Activated T-cell treated with anti-CD3 and anti-CD28 coated beads for 24 hours (primary cell): ENCODE data around the gene GDI2.

Experiments used
- DNase-seq: peaks from one replicate; pipeline ENCODE4 v3.0.0-alpha.2; 2020; ENCODE audit warnings: low read depth

GDI2 gene

GRCh38 chr10:5741276-5741675 is 72.0 kb downstream of the GDI2 start:
- no peak for DNase-seq

GRCh38 chr10:5738427-5738826 is 74.8 kb downstream of the GDI2 start:
- no peak for DNase-seq

GRCh38 chr10:5737352-5737751 is 75.9 kb downstream of the GDI2 start:
- no peak for DNase-seq

GRCh38 chr10:5736591-5736990 is 76.6 kb downstream of the GDI2 start:
- no peak for DNase-seq

GRCh38 chr10:5735119-5735518 is 78.1 kb downstream of the GDI2 start:
- DNase-seq: no peak

- no peak for DNase-seq
Measured at GRCh38 chr10:5732141-5732540, 81.1 kb downstream of the GDI2 start.

GRCh38 chr10:5731559-5731958 is 81.7 kb downstream of the GDI2 start:
- DNase-seq: no peak

- no peak for DNase-seq
Measured at GRCh38 chr10:5730766-5731165, 82.5 kb downstream of the GDI2 start.

GRCh38 chr10:5723692-5724091 is 89.5 kb downstream of the GDI2 start:
- no peak for DNase-seq

GRCh38 chr10:5720182-5720581 is 93.1 kb downstream of the GDI2 start:
- no peak for DNase-seq

GRCh38 chr10:5719546-5719945 is 93.7 kb downstream of the GDI2 start:
- DNase-seq: no peak
